NCI-H1092 (cell line): ENCODE measurements around the gene OR8G1.
"Not testable (repeated sequence)": the region's sequence is repeated elsewhere in the genome, so short reads cannot be mapped to it uniquely, and the experiment has no call there.

ENCODE experiments used
- DNase-seq: peaks from one replicate; lab custom pipeline; 2025; lab: John Stamatoyannopoulos, UW

Gene OR8G1

DNA sequence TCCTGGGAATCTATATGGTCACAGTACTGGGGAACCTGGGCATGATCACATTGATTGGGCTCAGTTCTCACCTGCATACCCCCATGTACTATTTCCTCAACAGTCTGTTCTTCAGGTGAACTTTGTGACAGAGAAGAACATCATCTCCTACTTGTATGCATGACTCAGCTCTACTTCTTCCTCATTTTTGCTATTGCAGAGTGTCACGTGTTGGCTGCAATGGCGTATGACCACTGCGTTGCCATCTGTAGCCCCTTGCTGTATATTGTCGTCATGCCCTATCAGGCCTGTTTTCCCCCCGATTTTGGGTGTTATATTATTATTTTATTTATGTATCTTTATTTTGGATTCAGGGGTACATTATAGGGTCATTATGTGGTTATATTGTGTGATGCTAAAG lies 2.4 kb upstream of the OR8G1 start:
- no peak for DNase-seq

DNA sequence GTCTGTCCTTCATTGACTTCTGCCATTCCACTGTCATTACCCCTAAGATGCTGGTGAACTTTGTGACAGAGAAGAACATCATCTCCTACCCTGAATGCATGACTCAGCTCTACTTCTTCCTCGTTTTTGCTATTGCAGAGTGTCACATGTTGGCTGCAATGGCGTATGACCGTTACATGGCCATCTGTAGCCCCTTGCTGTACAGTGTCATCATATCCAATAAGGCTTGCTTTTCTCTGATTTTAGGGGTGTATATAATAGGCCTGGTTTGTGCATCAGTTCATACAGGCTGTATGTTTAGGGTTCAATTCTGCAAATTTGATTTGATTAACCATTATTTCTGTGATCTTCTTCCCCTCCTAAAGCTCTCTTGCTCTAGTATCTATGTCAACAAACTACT lies 9.0 kb downstream of the OR8G1 start:
- DNase-seq, result not testable (repeated sequence)

DNA sequence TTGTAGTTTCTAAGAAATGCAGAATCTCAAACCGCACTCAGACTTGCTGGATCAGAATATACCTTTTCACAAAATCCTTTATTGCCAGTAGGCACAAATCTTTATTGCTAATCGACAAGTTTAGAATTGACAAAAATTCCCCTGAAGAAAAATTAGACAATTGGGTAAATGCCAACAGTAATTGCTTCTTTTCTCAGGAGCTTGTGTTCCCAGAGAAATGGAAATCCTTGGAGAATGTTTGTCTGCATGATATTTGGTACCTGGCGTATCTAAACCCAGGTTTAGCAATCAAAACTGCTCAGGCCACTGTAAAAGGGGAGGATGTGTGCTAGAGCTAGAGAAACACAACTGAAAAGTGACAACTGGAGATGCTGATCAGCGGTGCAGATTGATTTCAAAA lies 15.2 kb downstream of the OR8G1 start, which contains the start of gene OR8G5:
OR8G5 (plus strand) TSS at position 301 of the 400 bp plus-strand sequence. CDS start 8,556 bp downstream, outside the sequence.
- no peak for DNase-seq

DNA sequence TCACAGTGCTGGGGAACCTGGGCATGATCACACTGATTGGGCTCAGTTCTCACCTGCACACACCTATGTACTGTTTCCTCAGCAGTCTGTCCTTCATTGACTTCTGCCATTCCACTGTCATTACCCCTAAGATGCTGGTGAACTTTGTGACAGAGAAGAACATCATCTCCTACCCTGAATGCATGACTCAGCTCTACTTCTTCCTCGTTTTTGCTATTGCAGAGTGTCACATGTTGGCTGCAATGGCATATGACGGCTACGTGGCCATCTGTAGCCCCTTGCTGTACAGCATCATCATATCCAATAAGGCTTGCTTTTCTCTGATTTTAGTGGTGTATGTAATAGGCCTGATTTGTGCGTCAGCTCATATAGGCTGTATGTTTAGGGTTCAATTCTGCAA lies 24.1 kb downstream of the OR8G1 start:
- not testable (repeated sequence) for DNase-seq

DNA sequence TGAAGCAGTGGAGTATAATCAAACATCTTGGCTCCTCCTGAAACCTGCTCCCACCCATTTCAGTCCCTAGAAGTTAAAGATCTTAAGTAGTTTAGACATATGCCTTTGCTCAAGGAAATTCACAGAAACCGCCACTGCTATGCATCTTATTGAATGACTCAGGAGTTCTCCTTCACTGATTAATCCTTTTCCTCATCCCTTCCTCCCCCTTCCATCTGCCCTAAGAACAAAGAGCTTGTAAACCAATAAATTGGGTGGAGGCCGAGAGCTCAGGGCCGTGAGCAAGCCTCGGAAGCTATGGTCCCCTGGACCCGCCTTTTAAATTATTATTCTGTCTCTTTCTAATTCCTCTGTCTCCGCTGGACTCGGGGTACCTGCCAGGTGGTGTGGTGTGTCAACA lies 30.0 kb downstream of the OR8G1 start:
- DNase-seq, result not testable (repeated sequence)

DNA sequence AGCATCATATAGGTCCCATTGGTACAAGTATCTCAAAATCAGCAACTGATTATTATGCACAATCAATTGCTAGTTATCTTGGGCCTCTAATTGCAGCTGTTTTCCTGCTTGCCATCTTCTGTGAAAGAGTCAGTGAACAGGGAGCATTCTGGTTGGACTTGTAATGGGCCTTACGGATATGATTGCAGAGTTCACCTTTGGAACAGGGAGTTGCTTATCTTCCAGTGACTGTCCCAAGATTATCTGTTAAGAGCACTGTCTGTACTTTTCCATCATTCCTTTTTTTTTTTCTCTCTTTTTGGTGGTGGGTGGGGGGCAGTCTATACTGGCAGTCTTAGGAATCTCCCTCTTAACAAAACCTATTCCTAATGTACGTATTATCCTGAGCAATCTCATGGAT lies 33.1 kb downstream of the OR8G1 start:
- no peak for DNase-seq

DNA sequence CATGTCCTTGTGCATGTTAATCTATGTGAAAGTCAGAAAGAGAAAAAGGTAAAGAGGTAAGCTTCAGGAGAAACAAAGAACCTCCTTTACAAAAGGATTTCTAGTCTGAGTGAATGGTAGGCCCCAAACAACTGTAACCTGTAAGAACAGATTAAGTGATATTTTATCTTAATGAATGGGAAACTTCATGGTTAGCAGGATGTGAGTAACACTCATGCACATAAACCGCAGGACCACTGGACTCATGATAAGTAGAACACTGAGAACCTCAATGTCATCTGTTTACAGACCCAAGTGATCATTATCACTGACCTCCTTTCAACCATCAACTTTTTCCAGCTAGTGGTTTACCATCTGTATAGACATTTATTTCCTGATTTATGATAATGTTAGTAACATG lies 35.2 kb downstream of the OR8G1 start:
- DNase-seq, result no peak

DNA sequence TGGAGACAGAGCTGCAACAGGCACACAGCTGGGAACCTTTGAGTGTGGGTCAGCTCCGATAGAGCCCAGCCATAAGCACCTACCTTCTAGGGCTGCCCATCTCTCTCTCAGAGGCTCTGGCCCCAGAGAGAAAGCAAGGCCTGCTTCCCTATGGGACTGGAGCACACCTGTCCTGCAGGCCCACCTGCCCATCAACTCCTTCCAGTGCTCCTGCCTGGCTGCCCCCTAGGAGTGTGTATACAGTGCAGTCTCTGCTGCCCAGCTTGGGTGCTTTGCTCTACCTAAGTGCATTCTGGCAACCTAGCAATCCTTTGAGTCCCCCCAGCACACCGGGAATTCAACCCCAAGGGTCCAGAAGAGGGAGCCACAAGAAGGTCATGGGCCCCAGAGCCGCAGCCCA lies 36.3 kb downstream of the OR8G1 start:
- no peak for DNase-seq

DNA sequence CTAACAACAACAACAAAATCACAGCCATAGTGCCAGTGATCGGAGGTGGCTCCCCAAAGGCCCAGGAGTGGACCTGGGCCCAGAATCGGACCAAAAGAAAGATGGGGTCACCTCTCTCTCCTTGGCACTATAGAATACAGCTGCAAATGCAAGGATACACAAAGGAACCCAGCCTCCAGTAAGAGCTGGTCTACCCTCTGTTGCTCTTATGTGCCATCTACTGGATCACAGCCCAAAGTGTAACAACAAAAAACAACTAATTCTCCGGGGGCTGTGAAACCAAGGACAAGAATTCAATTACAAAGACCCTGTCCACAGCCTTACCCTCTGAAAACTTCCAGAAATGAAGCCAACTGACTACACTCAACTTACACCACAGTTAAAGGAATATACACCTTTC lies 36.9 kb downstream of the OR8G1 start:
- no peak for DNase-seq

DNA sequence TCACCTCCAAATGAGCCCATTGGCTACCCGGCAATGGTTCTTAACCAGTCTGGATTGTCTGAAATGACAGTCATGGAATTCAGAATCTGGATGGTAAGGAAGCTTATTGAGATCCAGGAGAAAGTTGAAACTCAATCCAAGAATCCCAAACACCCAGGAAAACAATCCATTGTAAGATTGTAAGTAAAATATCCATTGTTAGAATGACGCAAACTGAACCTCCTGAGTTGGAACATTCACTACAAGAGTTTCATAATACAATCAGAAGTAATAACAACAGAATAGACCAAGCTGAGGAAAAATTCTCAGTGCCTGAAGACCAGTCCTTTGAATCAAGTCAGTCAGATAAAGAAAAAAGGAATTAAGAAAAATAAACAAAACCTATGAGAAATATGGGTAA lies 37.4 kb downstream of the OR8G1 start:
- no peak for DNase-seq

DNA sequence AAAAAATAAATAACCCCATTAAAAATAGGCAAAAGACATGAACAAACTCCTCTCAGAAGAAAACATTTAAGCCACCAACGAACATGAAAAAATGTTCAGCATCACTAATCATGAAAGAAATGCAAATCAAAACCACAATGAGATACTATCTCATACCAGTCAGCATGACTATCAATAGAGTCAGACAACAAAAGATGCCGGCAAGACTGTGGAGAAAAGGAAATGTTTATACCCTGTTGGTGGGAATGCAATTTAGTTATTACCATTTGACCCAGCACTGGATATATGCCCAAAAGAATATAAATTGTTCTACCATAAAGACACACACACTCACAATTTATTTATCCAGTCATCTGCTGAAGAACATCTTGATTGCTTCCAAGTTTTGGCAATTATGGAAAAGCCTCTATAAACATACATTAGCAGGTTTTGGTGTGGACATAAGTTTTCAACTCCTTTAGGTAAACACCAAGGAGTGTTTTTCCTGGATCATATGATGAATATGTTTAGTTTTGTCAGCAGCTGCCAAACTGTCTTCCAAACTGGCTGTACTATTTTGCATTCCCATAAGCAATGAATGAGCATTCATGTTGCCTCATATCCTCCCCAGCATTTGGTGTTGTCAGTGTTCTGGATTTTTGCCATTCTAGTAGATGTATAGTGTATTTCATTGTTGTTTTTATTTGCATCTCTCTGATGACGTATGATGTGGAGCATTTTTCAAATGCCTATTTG lies 44.9 kb downstream of the OR8G1 start:
- DNase-seq, result no peak

DNA sequence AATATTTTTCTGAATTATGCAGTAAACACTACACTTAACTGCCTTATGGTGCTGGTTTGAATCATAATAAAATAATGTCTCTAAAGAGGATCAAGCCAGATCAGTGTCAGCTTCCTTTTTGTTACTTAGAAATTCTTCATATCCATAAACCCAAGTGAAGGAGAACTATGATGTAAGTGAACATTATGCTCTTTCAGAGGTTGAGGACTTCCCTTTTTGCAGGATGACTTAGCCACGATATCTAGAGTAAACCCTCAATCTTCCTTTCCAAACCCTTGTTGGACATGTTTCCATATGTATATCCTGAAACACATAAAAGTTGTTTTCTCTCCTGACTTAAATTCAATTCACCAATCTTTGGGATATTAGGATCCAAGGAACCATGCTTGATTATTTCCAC lies 53.8 kb downstream of the OR8G1 start:
- no peak for DNase-seq

DNA sequence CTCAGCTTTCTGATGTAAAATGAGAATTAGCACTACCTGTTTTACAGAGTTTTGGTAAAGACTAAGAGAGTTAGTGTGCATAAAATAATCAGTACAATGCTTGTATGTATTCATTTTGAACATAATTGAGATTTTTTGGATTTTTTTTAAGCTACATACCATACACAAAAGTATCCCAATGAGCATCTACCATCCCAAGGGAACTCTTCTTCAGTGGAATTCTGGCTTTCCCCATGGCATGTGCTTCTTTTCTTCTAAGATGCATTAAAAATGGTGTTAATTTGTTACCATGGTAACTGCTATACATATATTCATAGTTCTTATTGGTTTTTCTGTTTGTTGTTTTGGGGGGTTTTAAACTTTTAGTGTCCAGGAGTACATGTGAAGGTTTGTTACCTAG lies 55.1 kb downstream of the OR8G1 start:
- no peak for DNase-seq

DNA sequence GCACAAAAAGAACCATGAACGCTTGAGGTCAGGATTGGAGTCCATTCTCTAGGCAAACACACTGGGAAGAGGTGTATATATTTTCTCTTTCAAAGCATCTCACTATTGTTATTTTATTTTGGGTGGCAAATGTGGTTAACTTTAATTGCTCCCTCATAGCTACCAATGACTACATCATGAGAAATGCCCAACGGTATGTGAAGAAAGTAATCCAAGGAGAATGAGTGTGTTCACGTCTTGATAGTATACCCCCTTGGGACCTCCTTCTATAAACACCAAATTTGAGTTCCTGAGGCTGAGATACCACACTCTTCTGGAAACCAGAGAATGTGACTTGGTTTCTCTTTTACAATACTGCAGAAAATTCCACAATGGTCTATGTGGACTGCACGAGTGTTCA lies 57.0 kb downstream of the OR8G1 start:
- no peak for DNase-seq

DNA sequence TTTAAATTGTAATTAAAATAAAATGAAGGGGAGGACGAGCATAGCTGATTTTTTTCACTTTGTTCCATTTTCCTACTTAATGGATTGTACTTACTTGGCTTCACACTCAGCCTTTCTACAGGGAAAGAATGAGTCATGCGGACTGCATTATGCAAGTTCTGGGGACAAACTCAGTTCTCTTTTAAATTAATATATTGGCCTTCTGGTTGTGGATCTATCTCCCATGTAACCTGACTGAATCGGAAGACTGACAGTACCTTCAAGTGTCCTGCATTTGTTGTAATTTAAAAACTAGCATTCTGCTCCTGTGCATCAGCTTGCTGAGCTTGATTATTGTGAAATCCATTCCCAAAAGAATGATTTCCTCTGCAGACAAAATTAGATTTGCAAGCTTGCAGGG lies 60.7 kb downstream of the OR8G1 start:
- DNase-seq, result no peak

DNA sequence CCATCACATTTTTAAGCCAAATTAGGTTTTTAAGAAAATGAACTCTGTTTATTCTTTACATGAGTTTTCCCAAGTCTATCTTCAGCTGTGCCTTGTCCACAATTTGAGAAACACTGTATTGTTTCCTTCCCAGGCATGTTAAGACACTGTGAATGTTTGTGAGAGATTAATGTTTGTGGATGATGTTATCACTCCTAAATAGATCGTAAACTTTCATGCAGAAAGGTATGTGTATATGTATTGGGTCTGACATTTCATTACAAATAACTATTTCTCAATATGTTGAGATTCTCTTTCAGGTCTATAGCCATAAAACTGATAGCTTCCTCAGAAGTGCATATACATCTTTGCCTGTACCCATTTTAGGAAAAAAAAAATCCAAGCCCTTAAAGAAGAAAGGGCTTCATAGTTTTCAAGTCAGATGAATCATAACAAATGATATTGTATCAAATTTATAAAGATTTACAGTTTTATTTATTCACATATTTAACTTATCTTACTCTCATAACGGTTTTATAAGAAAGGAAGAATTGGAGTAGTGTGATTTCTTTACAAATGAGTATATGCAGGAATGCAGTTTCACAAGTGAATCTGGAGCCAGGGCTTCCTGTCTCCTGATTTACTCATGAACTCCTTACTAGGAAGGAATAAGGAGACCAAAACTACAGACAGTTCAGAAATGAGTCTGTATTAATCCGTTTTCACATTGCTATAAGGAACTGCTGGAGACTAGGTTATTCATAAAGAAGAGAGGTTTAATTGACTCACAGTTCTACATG lies 61.6 kb downstream of the OR8G1 start:
- no peak for DNase-seq
